ENCODE measurements around the gene TEX52.

DNA sequence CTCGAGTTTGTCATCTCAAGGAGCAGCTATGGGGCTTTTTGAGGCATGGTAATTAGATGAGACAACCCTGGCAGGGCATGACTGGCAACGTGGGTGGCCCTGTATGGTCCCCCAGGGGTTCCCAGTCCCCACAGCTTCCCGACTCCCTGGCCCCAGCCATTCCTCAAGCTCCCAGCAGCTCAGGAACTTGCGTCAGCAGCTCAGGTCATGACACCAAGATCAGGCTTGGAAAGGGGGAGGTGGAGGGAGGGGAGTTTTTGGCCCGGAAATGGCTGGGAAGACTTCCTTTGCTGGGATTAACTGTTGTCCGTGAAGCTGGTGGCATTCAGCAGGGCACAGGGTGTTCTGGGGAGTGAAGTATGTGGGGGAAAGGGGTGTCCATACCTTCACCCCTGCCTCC, 11.6 kb downstream of the TEX52 start:
- TF ChIP-seq CTCF (IDR thresholded peaks at IDR 0.05) (no peak), POLR2A (IDR thresholded peaks at IDR 0.05) (no peak)

Measured in thyroid gland (tissue), 4 donors.